ENCODE measurements around the gene TNFAIP8L1. TPM values are rescaled to one million over a fixed set of nuclear protein-coding genes. Genes with fewer than 3 reads are reported as not detected.
"Not testable (repeated sequence)": the region's sequence is repeated elsewhere in the genome, so short reads cannot be mapped to it uniquely, and the experiment has no call there.

TNFAIP8L1 gene
- total RNA-seq, 4 donors from 2014 or later, result 1.8 to 6.3 (median 3.1) TPM

DNA sequence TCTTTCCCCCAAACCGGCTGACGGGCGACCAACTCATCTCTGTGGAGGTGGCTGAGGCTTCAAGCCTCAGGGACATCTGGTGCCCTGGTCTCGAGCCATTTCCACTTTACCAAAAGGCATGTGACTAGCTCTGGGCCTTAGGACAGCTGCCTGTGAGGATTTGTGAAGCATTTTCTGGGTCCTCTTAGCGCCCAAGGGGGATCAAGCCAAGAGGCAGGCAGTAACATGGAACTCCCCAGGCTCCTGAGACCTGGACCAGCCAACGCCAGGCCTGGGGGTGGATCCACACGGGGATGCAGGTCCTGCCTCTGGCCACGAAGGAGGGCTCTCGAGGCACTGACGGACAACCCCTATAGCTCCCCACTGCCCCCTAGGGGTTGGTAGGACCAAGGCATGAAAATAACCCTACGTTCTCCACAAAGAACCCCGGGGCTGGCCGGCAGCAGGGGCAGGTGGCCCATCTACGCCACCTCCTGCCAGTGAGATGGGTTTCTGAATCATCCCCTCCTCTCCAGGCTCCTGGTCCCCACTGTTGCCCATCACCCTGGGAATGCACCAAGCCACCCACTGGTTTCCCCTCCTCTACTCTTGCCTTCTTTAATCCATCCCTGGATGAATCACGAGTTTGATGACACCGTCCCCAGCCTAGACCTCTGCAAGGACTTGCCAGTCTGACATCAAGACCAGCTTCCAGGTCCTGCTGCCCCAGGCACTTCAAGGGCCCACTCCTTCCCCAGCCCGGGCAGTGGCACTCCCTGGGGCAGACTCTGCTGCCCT is 37.8 kb downstream of the TNFAIP8L1 start:
- no peak for DNase-seq (ENCODE audit: low spot score)
- ATAC-seq (ENCODE audit: low FRiP score), result no peak
- TF ChIP-seq, protein P1, sequence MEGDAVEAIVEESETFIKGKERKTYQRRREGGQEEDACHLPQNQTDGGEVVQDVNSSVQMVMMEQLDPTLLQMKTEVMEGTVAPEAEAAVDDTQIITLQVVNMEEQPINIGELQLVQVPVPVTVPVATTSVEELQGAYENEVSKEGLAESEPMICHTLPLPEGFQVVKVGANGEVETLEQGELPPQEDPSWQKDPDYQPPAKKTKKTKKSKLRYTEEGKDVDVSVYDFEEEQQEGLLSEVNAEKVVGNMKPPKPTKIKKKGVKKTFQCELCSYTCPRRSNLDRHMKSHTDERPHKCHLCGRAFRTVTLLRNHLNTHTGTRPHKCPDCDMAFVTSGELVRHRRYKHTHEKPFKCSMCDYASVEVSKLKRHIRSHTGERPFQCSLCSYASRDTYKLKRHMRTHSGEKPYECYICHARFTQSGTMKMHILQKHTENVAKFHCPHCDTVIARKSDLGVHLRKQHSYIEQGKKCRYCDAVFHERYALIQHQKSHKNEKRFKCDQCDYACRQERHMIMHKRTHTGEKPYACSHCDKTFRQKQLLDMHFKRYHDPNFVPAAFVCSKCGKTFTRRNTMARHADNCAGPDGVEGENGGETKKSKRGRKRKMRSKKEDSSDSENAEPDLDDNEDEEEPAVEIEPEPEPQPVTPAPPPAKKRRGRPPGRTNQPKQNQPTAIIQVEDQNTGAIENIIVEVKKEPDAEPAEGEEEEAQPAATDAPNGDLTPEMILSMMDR (IDR thresholded peaks at IDR 0.05), result no peak

DNA sequence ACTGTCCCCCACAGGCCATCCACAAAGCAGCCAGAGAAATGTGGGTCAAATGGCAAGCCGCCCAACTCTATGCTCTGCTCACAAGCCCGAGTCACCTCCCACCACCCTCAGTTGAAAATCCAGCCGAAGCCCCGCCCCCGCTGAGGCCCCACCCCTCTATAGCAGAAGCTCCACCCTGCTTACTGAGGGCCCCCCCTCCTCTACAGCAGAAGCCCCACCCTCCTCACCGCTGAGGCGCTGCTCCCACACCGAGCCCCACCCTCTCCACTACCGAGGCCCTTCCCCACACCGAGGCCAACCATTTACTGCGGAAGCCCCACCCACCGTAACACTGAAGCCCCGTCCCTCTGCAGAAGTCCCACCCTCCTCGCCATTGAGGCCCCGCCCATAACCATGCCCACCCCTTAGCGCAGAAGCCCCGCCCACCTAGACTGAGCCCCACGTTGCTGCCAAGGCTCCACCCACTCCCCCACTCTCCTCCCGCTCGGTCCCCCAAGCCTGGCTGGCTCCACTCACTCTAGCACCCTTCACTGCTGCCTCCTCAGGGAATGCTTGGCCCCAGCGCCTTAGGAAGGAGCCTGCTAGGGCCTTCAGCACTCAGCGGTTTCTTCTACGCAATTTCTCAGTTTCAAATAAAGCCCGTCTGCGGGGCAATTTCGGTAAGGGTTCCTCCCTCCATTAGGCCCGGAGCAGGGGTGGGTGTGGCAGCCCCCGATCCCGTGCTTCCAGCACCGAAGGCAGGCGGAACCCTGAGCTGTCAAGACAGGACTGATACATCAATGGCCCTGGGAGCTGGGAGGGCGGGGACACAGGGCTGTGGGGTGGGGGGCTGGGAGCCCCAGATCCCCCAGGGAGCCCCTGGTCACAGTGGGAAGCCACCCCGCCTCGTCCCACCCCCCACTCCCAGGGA is 39.8 kb downstream of the TNFAIP8L1 start:
- ATAC-seq (ENCODE audit: low FRiP score) (no peak), DNase-seq (ENCODE audit: low spot score) (no peak)
- TF ChIP-seq, protein P1 (IDR thresholded peaks at IDR 0.05), result no peak

GRCh38 chr19:4680021-4680420 is 40.7 kb downstream of the TNFAIP8L1 start:
- not testable (repeated sequence) for DNase-seq (ENCODE audit: low spot score); ATAC-seq (ENCODE audit: low FRiP score)

DNA sequence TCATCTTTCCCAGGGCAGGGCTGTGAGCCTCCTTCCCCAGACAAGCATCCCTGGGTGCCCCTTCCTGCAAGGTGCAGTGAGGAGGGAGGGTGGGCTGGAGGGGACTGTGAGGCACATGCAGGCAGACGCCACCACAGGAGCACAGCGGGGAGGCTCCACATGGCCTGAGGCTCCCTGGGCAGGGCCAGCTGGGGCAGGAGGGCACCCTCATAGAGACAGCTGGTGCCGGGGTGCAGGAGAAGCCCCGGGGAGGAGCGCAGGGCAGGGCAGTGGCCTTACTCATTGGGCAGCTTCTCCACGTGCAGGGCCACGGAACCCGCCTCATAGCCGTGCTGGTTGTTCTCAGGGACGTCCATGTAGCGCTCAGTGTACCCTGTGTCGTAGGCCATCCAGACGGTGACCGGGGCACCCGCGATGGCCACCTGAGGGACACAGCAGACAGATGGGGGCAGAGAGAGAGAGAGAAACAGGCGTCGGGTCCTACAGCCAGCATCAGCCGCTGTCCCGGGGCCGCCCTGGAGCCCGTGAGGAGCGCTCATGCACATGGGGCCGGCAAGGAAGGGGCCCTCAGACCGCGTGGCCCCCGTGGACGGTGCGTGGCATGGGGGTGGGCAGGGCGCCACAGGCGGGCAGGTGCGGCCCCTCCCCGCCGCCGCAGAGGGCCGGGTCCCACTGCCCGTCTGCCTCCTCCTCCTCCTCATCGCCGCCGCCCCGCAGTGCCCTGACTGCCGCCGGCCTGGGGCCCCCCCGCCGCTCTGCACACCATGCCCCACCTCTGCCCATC is 43.3 kb downstream of the TNFAIP8L1 start:
- TF ChIP-seq, protein P1 (IDR thresholded peaks at IDR 0.05), result no peak
- ATAC-seq (ENCODE audit: low FRiP score), result no peak
- DNase-seq (ENCODE audit: low spot score), result no peak

DNA sequence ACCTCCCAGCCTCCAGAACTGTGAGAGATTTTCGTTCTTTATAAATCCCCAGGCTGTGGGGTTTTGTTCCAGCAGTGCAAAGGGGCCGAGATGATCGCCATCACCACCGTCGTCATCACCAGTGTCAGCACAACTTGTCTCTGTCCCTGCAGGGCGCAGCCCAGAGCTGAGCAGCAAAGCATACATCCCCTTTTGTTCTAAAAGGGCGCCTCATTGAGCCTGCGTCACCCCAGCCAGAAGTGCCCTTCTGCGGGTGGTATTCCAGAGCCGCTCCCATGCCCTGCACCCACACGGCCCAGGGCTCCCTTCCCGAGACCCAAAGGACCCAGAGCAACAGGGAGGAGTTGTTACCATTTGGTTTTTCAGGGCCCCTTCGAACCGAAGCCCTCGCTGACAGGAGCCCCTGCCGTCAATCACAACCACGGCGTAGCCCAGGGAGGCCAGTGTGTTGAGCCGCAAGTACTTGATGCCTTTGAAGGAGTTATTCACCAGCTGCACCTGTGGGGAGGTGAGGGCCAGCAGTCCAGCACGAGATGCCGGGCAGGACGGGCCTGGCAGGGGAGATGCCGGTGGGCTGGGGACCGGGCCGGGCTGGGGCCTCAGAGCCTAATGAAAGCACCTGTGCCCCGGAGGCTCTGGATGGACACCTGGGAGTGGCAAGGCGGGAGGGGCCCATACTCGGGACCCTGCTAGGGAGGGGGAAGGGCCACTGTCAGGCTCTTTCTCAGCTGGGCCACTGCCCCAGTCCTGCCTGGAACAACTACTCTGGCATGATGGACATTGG is 45.2 kb downstream of the TNFAIP8L1 start:
- no peak for ATAC-seq (ENCODE audit: low FRiP score)
- DNase-seq (ENCODE audit: low spot score), result no peak

GRCh38 chr19:4686700-4687099 is 47.4 kb downstream of the TNFAIP8L1 start:
- TF ChIP-seq, protein P1 (IDR thresholded peaks at IDR 0.05), result no peak
- DNase-seq (ENCODE audit: low spot score) (no peak), ATAC-seq (ENCODE audit: low FRiP score) (no peak)

More for the DNA sequence above, 45.2 kb downstream of the TNFAIP8L1 start:
- TF ChIP-seq, protein P1 (IDR thresholded peaks at IDR 0.05), result no peak

Data from omental fat pad (tissue), 4 donors.